PFSK-1 (cell line): Measurements from ENCODE around the gene PLAGL2.

ENCODE experiments used
- POLR2AphosphoS5 ChIP-seq: IDR thresholded peaks from 2 replicates; pipeline ENCODE4 v1.6.1; 2012; ENCODE audit warnings: low read depth, mild to moderate bottlenecking, control low read depth, low read length, moderate library complexity
- SIN3A ChIP-seq: IDR thresholded peaks from 2 replicates; pipeline ENCODE4 v1.6.1; 2012; ENCODE audit warnings: mild to moderate bottlenecking, low read length, moderate library complexity, borderline replicate concordance; ENCODE audit not compliant: insufficient read depth
- TAF1 ChIP-seq: IDR thresholded peaks from 2 replicates; pipeline ENCODE4 v1.6.1; 2012; ENCODE audit warnings: low read length, control low read depth, borderline replicate concordance; ENCODE audit not compliant: insufficient read depth
- TF ChIP-seq, protein P1 (sequence below), 2 experiments: IDR thresholded peaks; 2 replicates each; pipeline versions ENCODE4 v1.6.1 to v1.8.0; 2011 to 2012; ENCODE audit warnings: low read depth in 2 of 2, low read length in 2 of 2, control low read depth in 1 of 2, inconsistent platforms in 1 of 2, mild to moderate bottlenecking in 1 of 2, moderate library complexity in 1 of 2; ENCODE audit not compliant: insufficient read depth in 1 of 2

- TF ChIP-seq POLR2AphosphoS5 = no peak
- TF ChIP-seq TAF1 = no peak
- TF ChIP-seq, protein P1, sequence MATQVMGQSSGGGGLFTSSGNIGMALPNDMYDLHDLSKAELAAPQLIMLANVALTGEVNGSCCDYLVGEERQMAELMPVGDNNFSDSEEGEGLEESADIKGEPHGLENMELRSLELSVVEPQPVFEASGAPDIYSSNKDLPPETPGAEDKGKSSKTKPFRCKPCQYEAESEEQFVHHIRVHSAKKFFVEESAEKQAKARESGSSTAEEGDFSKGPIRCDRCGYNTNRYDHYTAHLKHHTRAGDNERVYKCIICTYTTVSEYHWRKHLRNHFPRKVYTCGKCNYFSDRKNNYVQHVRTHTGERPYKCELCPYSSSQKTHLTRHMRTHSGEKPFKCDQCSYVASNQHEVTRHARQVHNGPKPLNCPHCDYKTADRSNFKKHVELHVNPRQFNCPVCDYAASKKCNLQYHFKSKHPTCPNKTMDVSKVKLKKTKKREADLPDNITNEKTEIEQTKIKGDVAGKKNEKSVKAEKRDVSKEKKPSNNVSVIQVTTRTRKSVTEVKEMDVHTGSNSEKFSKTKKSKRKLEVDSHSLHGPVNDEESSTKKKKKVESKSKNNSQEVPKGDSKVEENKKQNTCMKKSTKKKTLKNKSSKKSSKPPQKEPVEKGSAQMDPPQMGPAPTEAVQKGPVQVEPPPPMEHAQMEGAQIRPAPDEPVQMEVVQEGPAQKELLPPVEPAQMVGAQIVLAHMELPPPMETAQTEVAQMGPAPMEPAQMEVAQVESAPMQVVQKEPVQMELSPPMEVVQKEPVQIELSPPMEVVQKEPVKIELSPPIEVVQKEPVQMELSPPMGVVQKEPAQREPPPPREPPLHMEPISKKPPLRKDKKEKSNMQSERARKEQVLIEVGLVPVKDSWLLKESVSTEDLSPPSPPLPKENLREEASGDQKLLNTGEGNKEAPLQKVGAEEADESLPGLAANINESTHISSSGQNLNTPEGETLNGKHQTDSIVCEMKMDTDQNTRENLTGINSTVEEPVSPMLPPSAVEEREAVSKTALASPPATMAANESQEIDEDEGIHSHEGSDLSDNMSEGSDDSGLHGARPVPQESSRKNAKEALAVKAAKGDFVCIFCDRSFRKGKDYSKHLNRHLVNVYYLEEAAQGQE (IDR thresholded peaks at IDR 0.05; ENCODE audit: insufficient read depth in 1 of 2, low read depth in 2 of 2, low read length in 2 of 2) = no peak
- TF ChIP-seq SIN3A = no peak
These were observed 42.4 kb downstream of the PLAGL2 start for GRCh38 chr20:32164984-32165735.
